SU-DHL-6 (cell line): ENCODE results near the gene SHISA5.
"Not testable (repeated sequence)": the region's sequence is repeated elsewhere in the genome, so short reads cannot be mapped to it uniquely, and the experiment has no call there.

Source experiments
- EZH2phosphoT487 ChIP-seq: fragments of 200-600 bp; sonication (generic), shearing (Covaris generic); conservative IDR thresholded peaks from 2 replicates; pipeline ENCODE4 v1.6.1; 2018; ENCODE audit warnings: mild to moderate bottlenecking, antibody characterized with exemption, low read length, moderate library complexity, mixed read lengths
- TF ChIP-seq, protein P1 (sequence below): fragments of 200-600 bp; sonication (generic); IDR thresholded peaks from one replicate; pipeline ENCODE4 v1.5.1; 2017; ENCODE audit warnings: antibody characterized with exemption, mild to moderate bottlenecking, low read length, moderate library complexity; ENCODE audit not compliant: insufficient read depth, poor library complexity, severe bottlenecking

DNA sequence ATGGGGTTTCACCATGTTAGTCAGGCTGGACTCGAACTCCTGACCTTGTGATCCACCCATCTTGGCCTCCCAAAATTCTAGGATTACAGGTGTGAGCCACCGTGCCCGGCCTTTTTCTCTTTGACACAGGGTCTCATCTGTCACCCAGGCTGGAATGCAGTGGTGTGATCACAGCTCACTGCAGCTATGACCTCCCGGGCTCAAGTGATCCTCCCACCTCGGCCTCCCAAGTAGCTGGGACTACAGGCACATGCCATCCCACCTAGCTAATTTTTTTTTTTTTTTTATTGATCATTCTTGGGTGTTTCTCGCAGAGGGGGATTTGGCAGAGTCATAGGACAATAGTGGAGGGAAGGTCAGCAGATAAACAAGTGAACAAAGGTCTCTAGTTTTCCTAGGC, 21.2 kb downstream of the SHISA5 start:
- TF ChIP-seq, protein P1, sequence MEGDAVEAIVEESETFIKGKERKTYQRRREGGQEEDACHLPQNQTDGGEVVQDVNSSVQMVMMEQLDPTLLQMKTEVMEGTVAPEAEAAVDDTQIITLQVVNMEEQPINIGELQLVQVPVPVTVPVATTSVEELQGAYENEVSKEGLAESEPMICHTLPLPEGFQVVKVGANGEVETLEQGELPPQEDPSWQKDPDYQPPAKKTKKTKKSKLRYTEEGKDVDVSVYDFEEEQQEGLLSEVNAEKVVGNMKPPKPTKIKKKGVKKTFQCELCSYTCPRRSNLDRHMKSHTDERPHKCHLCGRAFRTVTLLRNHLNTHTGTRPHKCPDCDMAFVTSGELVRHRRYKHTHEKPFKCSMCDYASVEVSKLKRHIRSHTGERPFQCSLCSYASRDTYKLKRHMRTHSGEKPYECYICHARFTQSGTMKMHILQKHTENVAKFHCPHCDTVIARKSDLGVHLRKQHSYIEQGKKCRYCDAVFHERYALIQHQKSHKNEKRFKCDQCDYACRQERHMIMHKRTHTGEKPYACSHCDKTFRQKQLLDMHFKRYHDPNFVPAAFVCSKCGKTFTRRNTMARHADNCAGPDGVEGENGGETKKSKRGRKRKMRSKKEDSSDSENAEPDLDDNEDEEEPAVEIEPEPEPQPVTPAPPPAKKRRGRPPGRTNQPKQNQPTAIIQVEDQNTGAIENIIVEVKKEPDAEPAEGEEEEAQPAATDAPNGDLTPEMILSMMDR: not testable (repeated sequence)
- TF ChIP-seq EZH2phosphoT487: not testable (repeated sequence)
